ENCODE results near the gene SPAG16. TPM values are rescaled to one million over a fixed set of nuclear protein-coding genes. Genes with fewer than 3 reads are reported as not detected.
"Not testable (repeated sequence)": the region's sequence is repeated elsewhere in the genome, so short reads cannot be mapped to it uniquely, and the experiment has no call there.

The SPAG16 gene
- total RNA-seq, 1 experiment from 2014 or later: 13.0 TPM

DNA sequence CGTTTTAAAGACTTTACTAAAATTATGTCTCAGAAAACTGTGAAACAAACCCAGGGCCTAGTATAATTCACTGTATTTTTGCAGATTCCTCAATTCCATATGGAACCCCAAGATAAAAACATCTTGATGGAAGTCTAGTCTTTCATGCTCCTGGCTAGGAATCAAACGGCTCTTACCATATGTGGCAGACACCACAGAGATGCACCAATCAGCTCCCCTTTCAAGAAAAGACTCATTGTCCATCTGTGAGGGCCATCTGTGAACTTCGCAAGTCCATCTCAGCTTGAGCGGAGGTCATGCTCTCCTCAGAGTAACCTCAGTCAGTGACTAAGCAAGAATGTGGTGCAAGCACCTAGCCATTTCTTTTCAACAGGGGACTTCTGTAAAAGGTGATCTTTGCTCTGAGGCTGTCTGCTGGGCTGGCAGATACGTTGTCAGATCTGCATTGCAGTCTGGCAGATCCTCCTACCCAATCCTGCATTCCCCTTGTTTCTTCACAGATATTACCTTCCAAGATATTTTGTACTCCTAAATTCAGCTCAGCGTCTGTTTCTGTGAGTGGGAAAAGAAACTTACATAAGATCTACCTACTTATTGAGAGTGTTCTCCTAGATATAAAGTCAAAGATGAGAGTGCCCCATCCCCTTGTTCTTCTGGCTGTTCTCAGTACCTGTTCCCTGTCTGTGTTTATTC is 419.3 kb downstream of the SPAG16 start:
- TF ChIP-seq SIN3A (IDR thresholded peaks at IDR 0.05; ENCODE audit: borderline replicate concordance, insufficient read depth, low read depth, low read length) (no peak), POLR2AphosphoS5 (IDR thresholded peaks at IDR 0.05; ENCODE audit: low read depth, low read length) (no peak), TCF7L2 (IDR thresholded peaks at IDR 0.05; ENCODE audit: low read depth, low read length) (no peak)
- TF ChIP-seq, protein P1, sequence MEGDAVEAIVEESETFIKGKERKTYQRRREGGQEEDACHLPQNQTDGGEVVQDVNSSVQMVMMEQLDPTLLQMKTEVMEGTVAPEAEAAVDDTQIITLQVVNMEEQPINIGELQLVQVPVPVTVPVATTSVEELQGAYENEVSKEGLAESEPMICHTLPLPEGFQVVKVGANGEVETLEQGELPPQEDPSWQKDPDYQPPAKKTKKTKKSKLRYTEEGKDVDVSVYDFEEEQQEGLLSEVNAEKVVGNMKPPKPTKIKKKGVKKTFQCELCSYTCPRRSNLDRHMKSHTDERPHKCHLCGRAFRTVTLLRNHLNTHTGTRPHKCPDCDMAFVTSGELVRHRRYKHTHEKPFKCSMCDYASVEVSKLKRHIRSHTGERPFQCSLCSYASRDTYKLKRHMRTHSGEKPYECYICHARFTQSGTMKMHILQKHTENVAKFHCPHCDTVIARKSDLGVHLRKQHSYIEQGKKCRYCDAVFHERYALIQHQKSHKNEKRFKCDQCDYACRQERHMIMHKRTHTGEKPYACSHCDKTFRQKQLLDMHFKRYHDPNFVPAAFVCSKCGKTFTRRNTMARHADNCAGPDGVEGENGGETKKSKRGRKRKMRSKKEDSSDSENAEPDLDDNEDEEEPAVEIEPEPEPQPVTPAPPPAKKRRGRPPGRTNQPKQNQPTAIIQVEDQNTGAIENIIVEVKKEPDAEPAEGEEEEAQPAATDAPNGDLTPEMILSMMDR (IDR thresholded peaks at IDR 0.05): no peak
- TF ChIP-seq, protein P2, sequence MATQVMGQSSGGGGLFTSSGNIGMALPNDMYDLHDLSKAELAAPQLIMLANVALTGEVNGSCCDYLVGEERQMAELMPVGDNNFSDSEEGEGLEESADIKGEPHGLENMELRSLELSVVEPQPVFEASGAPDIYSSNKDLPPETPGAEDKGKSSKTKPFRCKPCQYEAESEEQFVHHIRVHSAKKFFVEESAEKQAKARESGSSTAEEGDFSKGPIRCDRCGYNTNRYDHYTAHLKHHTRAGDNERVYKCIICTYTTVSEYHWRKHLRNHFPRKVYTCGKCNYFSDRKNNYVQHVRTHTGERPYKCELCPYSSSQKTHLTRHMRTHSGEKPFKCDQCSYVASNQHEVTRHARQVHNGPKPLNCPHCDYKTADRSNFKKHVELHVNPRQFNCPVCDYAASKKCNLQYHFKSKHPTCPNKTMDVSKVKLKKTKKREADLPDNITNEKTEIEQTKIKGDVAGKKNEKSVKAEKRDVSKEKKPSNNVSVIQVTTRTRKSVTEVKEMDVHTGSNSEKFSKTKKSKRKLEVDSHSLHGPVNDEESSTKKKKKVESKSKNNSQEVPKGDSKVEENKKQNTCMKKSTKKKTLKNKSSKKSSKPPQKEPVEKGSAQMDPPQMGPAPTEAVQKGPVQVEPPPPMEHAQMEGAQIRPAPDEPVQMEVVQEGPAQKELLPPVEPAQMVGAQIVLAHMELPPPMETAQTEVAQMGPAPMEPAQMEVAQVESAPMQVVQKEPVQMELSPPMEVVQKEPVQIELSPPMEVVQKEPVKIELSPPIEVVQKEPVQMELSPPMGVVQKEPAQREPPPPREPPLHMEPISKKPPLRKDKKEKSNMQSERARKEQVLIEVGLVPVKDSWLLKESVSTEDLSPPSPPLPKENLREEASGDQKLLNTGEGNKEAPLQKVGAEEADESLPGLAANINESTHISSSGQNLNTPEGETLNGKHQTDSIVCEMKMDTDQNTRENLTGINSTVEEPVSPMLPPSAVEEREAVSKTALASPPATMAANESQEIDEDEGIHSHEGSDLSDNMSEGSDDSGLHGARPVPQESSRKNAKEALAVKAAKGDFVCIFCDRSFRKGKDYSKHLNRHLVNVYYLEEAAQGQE (IDR thresholded peaks at IDR 0.05; ENCODE audit: insufficient read depth in 1 of 2, low read depth in 2 of 2, low read length in 1 of 2): no peak
- Histone ChIP-seq H3K4me1 (ENCODE audit: control insufficient read depth, insufficient read depth, low read length) (no peaks in the 10 kb centered on the region), H3K9me3 (ENCODE audit: control insufficient read depth, insufficient read depth, low read depth, low read length) (no peaks in the 10 kb centered on the region), H3K4me3 (ENCODE audit: low read depth in 2 of 2, low read length in 2 of 2) (no peak overlapping the region), H3K36me3 (ENCODE audit: control insufficient read depth, insufficient read depth, low read length) (no peaks in the 10 kb centered on the region), H3K27me3 (ENCODE audit: control insufficient read depth, insufficient read depth, low read length) (no peaks in the 10 kb centered on the region), H3K27ac (ENCODE audit: low read length) (no peak overlapping the region)
- DNase-seq (ENCODE audit: low read depth, low spot score) (no peak), ATAC-seq (no peak)
- ChIA-PET POLR2A (no interaction called here), CTCF (no interaction called here)
- intact Hi-C loops (cut with micrococcal nuclease; ENCODE audit: unreplicated experiment): no loop called here
- in situ Hi-C loops (cut with HindIII; ENCODE audit: low pct_unique_long_range_greater_than_20kb, low sequenced_read_pairs): no loop called here
- BruUV-seq (replicated peaks): no TSS peak

DNA sequence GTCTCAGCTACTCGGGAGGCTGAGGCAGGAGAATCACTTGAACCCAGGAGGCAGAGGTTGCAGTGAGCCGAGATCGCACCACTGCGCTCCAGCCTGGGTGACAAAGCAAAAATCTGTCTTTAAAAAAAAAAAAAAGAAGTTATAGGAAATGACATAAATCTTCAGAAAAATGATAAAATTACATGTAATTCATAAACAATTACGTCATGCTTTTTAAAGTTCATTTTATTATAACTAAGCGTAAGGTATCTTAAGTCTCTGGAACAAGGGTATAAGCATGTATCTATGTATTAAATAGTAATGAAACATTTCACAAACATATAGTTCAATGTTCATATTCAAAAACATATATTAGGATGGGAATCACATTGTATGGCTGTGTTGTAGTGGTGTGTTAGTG is 425.9 kb downstream of the SPAG16 start:
- in situ Hi-C loops (cut with HindIII; ENCODE audit: low pct_unique_long_range_greater_than_20kb, low sequenced_read_pairs): no loop called here
- DNase-seq (ENCODE audit: low read depth, low spot score): no peak
- no peaks in the 10 kb centered on the region for H3K4me1 ChIP-seq (ENCODE audit: control insufficient read depth, insufficient read depth, low read length)
- ChIA-PET POLR2A (no interaction called here), CTCF (no interaction called here)
- no peak overlapping the region for H3K4me3 ChIP-seq (ENCODE audit: low read depth in 2 of 2, low read length in 2 of 2)
- intact Hi-C loops (cut with micrococcal nuclease; ENCODE audit: unreplicated experiment): no loop called here
- H3K36me3 ChIP-seq (ENCODE audit: control insufficient read depth, insufficient read depth, low read length): no peaks in the 10 kb centered on the region
- H3K9me3 ChIP-seq (ENCODE audit: control insufficient read depth, insufficient read depth, low read depth, low read length): no peaks in the 10 kb centered on the region
- H3K27ac ChIP-seq (ENCODE audit: low read length): no peak overlapping the region
- ATAC-seq: no peak
- no peaks in the 10 kb centered on the region for H3K27me3 ChIP-seq (ENCODE audit: control insufficient read depth, insufficient read depth, low read length)
- no TSS peak for BruUV-seq (replicated peaks)
- TF ChIP-seq POLR2AphosphoS5 (IDR thresholded peaks at IDR 0.05; ENCODE audit: low read depth, low read length): no peak
- no peak for TF ChIP-seq TCF7L2 (IDR thresholded peaks at IDR 0.05; ENCODE audit: low read depth, low read length)
- no peak for TF ChIP-seq SIN3A (IDR thresholded peaks at IDR 0.05; ENCODE audit: borderline replicate concordance, insufficient read depth, low read depth, low read length)
- TF ChIP-seq, protein P2 (IDR thresholded peaks at IDR 0.05; ENCODE audit: insufficient read depth in 1 of 2, low read depth in 2 of 2, low read length in 1 of 2): no peak
- TF ChIP-seq, protein P1 (IDR thresholded peaks at IDR 0.05): no peak

DNA sequence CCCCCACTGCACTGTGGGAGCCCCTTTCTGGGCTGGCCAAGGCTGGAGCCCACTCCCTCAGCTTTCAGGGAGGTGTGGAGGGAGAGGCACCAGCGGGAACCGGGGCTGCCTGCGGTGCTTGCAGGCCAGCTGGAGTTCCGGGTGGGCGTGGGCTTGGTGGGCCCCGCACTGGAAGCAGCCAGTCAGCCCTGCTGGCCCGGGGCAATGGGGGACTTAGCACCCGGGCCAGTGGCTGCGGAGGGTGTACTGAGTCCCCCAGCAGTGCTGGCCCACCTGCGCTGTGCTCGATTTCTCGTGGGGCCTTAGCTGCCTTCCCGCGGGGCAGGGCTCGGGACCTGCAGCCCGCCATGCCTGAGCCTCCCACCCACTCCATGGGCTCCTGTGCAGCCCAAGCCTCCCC is 434.1 kb downstream of the SPAG16 start:
- POLR2A ChIA-PET; in situ Hi-C loops (cut with HindIII; ENCODE audit: low pct_unique_long_range_greater_than_20kb, low sequenced_read_pairs); H3K27me3 ChIP-seq (ENCODE audit: control insufficient read depth, insufficient read depth, low read length); intact Hi-C loops (cut with micrococcal nuclease; ENCODE audit: unreplicated experiment); H3K4me3 ChIP-seq (ENCODE audit: low read depth in 2 of 2, low read length in 2 of 2); BruUV-seq (replicated peaks); CTCF ChIA-PET; H3K4me1 ChIP-seq (ENCODE audit: control insufficient read depth, insufficient read depth, low read length); ATAC-seq; H3K27ac ChIP-seq (ENCODE audit: low read length); DNase-seq (ENCODE audit: low read depth, low spot score); H3K9me3 ChIP-seq (ENCODE audit: control insufficient read depth, insufficient read depth, low read depth, low read length); H3K36me3 ChIP-seq (ENCODE audit: control insufficient read depth, insufficient read depth, low read length): not testable (repeated sequence)

Measured in Panc1 (cell line).